GM21737 (cell line): ENCODE results near the gene CDC42BPG.

Experiments used
- ATAC-seq: cut with Tn5 transposase; IDR thresholded peaks from one replicate; pipeline ENCODE4 v1.9.1; 2021; ENCODE audit warnings: mild to moderate bottlenecking, moderate library complexity; ENCODE audit not compliant: unreplicated experiment

CDC42BPG gene

DNA sequence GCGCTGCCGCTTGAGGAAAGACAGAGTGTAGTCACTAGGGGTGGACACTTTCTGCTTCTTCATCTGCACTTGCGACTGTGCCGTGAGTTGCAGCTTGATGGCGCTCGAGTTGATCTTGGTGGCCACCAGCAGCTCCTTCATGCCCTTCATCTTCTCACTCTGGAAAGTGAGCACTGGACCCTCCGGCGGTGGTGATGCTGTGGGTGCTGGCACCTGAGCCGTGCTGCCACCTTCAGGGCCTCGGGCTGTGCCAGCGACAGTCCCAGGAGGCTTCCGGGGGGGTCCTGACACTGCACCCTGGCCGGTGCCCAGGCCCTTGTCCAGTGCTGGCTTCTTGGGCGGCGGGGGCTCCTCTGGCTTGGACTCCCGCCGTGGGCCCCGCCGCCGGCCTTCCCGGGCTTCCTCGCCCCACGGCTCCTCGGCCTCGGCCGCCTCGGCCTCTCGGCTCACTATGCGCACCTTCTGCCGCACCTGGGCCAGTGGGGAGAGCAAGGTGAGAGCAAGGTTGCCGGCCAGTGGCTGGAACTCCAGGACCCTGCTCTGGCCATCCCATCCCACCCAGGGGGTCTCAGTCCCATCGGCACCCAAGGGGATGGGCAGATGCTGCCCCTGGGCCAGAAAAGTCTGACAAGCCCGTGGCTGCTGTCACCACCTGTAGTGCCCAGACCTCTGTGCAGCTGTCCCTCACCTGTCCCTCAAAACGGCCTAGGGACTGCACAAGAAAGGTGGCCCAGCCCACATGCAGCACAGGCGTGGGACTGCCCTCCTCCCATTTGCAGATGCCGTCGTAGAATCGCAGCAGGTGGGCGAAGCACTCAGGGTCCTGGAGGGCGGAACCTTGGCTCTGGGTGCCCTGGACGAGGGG, 39.9 kb downstream of the CDC42BPG start:
- ATAC-seq = no peak

DNA sequence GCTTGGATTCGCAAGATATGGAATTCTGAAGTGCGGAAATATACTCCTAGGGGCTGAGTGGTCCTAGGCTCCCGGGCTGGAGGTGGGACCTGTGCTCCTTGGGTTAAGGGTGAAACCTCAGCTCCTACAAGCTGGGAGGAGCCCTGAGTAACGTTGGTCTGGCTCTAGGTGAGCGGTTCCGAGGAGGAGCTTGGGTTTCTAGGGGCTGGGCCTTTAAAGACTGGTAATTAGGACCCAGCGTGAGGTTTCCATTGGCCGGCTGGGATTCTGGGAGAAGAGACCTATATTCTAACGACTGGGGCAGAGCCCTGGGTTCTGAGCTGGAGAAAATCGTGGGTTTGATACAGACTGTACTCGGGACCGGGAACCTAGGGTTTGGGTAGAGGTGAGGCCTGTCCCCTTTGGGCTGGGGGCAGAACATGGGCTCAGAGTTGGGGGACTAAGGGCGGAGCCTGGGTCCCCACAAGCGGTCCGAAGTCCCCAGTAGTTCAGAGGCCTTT, 40.6 kb downstream of the CDC42BPG start:
- ATAC-seq = no peak

DNA sequence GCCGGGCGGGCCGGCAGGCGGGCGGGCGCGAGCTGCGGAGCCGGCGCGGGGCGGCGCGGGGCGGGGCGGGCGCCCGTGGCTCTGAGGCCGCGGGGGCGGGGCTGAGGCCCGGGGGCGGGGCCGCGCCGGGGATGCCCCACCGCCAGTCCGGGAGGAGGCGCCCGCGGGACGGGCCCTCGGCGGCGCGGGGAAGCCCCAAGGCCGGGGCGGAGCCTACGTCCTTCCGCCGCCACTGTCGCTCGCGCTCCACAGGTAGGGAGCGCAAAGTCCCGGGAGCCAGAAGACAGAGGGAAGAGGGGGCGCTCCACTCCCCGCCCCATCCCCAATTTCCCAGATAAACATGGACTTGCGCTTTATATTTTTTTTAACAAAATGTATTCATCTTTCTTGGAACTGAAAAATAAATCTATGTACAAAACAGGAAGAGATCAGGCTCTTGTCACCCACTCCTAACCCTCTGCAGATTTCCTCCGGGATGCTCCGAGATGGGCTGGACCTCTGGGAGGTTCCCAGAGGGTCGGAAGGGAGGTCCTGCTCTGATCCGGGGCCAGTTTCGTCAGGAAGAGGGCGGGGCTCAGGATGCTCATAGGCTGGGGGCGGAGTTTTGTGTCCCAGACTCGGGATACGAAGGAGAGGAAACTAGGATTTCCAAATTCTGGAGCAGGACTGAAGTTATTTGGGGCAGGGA, 41.2 kb downstream of the CDC42BPG start, which contains the start of gene MAP4K2:
TSS of gene MAP4K2 (minus strand) at position 57 of the 688 bp plus-strand sequence. CDS start 65 bp downstream, outside the sequence.
- ATAC-seq = peak; percentile 60

DNA sequence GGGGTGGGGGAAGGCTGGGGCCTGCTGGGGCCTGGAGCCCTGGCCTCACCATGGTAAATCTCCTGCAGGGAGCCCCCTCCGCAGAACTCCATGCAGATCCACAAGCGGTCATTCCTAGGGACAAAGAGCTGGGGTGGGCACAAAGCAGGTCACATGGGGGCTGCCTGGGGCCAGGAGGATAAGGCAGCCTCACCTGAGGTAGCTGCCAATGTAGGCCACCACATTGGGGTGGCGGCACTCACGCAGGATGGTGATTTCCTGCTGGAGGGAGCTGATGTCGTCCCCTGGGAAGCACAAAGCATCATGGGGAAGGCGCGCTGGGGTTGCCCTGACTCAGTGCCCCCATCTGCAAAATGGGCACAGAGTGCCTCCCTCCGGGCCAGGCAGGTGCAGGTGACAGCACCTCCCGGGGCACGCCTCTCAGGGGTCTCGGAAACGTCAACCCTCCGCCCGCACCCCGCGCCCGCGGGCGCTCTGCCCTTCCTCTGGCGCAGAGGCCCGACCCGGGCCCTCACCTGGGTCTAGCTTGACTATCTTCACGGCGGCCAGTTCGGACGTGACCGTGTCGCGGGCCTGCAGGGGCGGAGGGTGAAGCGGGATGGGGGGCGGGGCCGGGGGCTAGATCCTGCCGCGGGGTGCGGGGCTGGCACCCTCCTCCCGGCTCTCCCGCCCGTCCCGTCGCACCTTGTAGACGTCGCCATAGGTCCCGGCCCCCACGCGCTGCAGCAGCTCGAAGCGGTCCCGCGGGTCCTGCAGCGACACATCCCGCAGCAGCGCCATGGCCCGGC, 41.9 kb downstream of the CDC42BPG start:
- ATAC-seq = peak; percentile 21

DNA sequence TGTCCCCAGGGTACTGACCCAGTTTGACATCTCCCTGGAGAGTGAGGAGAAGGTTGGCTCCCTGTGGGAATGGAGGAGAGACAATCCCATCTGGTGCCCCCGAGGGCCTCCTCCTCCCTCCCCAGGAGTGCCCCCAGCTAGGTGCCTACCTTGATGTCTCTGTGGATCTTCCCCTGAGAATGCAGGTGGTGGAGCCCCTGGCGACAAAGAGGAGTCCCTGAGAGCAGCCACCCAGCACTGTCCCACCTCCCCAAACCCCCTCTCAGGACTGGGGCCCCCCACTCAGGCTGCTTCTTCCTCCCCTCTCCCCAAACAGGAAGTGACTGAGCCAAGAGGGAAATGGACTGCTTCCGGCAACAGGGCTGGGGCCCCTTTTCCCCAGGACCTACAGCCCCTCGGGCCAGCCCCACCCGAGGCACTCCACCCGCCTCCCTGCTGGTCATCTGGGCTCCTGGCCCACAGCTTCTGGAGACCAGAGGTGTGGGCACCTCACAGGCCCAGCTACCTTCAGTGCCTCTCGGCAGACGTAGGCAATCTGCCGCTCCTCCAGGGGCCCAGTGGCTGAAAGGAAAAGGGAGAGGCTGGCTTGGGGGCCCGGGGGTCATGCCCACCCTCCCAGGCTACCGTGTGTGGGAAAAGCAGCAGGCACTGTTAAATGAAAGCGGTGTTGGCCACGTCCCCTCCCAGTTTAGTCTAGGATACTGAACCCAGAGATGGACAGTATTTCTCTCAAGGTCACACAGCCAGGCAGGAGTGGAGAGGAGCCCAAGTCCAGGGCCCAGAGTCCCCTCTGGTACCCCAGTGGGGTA, 42.7 kb downstream of the CDC42BPG start:
- no peak for ATAC-seq

DNA sequence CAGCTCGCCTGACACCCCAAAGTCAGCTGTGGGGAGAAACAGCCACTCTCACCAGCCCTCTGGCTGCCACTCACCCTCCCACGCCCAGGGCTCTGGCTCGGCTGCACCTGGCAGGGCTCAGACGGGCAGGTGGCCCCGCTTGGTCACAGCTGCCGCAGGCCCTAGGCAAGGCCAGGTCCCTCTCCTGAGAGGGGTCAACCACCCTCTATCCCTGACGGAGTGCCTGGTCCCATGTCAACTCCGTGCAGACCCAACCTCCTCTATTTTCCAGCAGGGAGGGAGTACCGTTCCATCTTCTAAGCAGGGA, 43.3 kb downstream of the CDC42BPG start:
- no peak for ATAC-seq

DNA sequence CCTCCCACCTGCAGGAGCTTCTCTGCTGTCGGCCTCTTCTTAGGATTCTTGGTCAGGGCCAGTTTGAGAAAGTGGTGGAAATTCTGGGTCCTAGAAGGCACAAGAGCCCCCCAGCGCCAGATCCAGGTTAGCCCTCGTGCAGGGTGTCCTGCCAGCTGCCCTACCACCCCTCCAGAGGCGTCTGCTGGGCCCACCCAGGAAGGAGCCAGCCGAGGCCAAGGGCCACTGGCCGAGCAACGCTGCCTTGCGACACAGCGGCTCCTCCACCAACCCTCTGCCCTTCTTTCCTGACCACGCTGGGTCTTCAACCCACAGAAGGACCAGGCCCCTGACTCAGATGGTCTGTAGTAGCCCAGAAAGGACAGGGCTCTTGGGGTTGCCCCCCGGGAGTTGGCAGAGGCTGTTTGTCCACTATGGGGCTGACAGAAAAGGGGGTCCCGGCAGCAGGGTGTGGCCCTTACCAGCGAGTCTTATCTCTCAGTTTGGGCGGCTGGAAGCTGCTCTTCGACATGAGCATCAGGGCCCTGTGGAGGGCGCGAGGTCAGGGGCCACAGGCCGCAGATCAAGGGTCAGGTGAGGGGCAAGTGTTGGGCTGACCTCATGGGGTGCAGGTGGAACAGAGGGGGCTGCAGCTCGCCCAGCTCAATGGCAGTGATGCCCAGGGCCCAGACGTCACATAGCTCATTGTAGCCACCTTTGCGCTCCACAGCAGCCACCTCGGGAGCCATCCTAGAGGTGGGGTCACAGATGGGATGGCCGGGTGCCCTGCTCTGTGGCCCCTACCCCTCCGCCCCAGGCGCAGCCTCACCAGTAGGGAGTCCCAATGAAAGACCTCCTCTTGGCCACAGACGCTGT, 43.9 kb downstream of the CDC42BPG start:
- no peak for ATAC-seq

DNA sequence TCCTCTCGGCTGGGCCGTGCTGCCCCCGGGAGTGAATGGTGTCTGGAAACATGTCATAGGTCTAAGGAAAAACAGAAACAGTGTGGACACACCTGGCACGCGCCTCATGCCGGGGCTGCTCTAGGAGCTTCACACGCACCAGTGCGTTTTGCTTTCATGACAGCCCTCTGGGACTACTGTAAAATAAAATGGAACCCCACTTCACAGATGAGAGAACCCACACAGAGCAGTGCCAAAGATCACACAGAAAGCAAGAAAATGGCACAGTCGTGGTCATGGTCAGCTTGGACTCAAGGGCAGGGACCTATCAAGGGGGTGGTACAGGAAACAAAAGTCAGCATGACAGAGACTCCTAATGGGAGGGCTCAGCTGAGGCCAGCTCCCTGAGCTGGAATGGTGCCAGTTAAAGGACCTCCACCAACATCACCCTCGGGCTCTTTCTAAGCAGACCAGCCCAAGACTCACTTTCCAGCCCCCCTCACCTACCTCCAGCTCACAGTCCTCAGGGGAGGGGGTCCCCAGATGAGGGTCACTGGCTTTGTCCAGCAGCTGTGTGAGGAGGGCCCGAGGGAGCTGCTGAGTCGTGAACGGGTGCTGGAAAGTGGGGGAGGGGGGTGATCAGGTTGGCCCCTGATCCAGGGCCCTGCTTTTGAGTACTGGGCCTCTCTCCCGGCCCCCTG, 44.7 kb downstream of the CDC42BPG start:
- no peak for ATAC-seq

DNA sequence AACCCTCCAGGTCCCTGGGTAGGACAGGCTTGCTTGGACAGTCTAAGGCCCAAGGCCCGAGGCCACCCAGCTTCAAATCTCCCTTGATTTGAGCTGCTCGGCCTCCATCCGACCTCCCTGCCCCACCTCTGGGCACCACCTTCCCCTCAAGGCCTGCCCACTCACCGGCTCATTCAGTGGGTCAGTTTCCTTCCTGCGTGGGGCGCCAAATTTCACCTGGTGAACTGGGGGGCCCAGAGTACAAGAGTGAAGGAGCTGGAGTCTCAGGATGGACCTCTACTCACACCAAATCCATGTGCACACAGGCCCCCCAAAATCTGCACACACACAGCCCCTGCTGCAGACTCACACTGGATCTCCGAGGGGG, 45.2 kb downstream of the CDC42BPG start:
- ATAC-seq = no peak

DNA sequence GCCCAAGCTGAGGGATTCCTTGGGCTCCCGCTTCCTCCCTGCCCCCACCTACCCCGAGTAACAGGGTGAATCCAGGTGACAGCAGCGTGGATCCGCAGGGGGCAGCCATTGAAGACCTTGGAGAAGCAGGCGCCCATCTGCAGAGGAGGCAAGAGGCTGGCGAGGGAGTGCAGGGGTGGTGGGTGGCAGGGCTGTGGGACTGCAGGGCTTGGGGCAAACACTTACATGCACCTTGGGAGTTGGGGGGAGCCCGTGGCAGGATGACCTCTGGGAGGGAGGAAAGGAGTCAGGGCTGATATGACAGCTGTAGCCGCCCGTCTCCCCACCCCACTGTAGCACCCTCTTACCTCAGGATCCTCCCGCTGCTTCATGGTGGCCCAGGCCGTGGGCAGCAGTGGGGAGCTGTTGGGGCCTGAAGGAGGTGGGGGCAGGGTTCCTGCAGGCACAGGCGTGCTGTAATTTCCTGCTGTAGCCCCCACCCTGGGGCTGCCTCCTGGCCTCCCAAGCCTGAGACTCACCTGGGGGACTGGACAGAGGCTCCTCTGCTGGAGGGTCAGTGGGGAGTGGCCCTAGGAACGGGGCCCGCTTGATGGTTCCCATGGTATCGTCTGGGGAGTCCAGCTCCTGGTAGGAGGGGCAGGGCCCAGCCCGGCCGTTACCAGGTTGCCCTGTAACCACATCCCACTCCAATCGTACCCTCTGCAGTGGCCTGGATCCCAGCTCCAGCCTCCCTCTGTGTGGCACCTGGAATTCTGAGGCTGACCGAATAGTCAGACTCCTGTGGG, 47.5 kb downstream of the CDC42BPG start:
- no peak for ATAC-seq

DNA sequence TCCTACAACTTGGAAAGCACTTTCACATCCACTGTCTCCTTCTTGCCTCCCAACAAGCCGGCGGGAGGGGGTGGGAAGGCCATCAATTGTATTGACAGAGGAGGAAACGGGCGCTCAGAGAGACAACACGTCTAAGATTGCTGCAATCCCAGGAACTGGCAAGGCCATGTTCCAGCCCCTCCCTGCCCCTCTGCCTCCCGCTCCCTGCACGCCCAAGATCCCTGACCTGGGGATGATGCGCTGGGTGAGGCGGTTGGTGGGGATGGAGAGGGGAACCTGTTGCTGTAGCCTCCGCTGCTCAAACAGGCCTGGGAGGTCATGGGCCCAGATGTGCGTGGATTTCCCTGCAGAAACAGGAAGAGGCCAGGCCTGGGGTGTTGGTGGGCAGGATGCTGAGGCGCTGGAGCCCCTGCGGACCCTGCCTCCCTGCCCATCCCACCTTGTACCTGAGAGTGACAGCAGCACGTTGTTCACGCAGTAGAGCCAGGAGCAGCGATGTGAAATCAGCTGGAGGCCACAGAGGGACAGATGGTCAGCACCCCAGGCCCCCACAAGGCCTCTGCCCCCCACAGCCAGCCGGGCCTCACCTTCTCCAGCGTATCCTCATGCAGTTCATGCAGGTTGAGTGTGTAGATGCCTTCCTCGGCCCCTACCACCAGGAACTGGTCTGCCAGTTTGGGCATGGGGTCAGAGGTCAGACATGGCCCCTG, 48.3 kb downstream of the CDC42BPG start:
- no peak for ATAC-seq

DNA sequence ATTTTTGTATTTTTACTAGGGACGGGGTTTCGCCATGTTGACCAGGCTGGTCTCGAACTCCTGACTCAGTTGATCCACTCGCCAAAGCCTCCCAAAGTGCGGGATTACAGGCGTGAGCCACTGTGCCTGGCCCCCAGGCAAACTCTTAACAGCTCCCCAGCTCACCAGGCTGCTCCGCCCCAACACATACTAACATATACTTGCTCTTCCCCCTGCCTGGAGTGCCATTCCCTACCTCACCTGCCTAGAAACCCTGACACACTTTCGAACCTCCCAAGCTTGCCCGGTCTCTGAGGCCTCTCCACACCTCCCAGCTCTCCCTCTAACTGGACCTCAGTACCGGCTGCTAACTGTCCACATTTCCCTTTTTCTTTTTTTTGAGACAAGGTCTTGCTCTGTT, 49.9 kb downstream of the CDC42BPG start:
- no peak for ATAC-seq

DNA sequence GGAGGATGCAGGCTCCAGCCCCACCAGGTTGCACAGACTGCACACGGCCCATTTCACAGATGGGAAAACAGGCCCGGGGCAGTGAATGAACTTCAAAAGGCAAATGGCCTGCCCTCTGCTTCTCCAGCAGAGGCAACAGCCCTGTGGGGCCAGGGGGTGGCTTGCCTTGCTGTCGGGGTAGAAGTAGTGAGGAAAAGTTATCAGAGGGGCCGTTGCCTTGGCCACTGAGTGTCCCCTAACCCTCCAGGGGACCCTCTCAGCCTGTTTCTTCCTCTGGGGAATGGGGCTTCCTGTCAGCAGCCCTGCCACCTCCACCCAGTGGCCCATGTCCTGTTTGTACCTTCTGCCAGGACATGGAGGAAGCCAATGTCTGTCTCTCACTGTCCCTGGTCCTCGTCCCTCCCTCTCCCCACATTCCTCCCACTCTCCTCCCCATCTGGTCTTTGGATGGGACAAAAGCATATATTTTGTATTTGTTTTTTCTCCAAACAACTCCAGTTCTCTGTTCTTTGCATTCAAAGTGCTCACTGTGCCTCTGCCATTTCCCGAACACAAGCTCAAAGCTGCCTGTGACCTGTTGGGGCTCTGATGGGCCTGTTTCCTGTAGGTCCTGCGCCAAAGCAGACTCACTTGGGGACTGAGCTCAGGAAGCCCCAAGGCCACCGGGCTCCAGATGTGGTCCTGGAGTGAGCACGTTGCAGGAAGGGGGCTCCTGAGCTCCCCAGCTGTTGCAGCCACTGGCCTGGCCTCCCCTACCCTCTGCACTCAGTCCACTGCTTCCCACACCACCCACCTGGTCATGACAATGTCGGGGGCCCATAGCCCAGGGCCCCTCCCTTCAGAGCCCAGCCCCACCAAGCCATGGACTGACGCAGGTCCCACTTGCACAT, 50.9 kb downstream of the CDC42BPG start:
- no peak for ATAC-seq

DNA sequence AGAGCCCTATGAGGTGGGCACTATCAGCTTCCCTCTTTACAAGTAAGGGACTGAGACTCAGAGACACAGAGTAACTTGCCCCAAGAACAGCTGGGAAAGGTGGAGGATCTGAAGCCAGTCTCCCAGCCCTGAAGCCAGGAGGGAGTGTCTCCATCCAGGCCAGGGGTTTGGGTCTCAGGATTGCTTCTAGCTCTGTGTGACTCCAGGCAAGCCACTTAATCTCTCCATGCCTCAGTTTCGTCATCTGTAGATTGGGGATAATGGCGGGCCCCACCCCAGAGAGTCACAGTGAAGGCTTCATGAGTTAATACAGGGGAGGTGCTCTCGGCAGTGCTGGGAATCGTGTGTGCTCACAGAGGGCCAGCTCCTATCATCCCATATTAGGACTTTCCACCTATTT, 52.0 kb downstream of the CDC42BPG start:
- ATAC-seq = no peak

DNA sequence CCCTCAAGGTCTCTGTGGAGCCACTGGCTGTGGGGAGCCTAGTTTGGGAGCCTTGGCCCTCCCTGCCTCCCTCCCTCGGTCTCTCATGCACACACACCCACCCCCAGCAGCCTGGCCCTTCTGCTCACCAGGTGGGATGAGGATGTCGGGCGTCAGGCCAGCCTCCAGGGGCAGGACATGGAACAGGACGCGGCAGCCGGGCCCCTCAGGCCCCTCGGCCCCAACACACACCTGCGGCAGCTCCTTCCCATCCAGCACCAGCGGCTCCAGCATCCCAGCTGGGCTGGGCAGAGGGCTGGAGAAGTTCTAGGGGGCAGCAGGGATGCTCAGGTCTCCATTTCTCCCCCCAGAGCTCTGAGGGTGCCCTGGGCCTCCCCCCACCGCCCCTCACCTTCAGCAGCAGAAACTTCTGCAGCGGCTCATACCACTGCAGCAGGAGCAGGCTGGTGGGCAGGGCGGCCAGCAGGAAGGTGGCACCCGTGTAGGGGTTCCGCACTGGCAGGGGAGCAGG, 52.6 kb downstream of the CDC42BPG start:
- no peak for ATAC-seq
